NCI-H526 (cell line): Measurements from ENCODE around the gene CTNNA3.
"Not testable (repeated sequence)": the region's sequence is repeated elsewhere in the genome, so short reads cannot be mapped to it uniquely, and the experiment has no call there.

ENCODE experiments used
- DNase-seq, 2 experiments: peaks; one replicate each; lab custom pipeline; 2025; lab: John Stamatoyannopoulos, UW

The CTNNA3 gene

DNA sequence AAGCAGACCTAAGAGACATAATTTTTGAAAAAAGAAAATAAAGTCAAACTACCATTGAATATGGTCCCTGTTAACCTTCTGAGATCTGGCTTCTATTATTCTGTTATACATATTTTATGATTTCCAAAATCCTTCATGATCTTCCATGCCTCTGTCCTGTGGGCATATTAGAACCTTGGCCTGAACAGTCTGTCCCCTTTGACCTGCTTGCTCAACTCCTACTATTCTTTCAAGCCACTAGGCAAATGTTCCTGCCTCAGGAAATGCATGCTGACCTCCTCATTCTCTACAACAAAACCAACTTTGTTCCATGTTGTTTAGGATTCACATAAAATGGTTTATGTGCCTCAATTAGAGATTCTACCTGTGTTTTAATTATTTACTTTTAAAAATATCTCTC, 1315.0 kb downstream of the CTNNA3 start:
- no peak for DNase-seq

- DNase-seq: no peak
Observed at GRCh38 chr10:66378117-66378876, 1317.7 kb downstream of the CTNNA3 start.

DNA sequence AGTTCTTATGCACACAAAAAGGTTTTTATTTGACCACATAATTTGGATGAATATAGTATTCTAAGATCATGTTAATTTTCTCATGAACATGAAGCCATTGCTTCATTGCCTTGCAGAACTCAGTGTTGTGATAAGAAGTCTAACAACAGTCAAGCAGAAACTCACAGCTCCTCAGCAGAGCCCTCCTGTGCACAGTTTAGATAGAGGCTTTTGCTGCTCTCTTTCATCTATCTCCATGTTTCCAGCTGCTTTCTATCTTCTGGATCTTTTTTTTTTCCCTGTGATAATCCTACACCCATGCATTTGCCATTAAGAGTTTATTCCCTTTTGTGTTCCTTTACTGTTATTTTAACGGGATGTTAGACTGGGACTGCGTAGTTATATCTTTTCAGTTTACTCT, 1327.8 kb downstream of the CTNNA3 start:
- no peak for DNase-seq

DNA sequence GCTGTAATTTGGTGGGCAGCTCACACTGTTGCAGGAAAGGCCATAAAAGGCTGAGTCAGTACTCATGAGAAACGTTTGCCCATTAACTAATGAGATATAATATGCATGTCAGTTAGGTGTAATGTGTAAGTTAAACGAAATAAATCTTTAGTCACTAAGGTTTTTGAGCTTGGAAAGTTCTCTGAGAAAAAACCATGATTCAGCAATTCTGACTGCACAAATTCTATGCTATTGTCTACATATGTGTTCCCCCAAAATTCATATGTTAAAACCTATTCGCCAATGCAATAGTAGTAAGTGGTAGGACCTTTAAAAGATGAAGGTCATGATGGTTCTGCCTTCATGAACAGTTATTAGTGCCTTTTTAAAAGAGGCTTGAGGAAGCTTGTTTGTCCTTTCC, 1329.8 kb downstream of the CTNNA3 start:
- DNase-seq: no peak

- no peak for DNase-seq
Observed at GRCh38 chr10:66365686-66366085, 1330.3 kb downstream of the CTNNA3 start.

DNA sequence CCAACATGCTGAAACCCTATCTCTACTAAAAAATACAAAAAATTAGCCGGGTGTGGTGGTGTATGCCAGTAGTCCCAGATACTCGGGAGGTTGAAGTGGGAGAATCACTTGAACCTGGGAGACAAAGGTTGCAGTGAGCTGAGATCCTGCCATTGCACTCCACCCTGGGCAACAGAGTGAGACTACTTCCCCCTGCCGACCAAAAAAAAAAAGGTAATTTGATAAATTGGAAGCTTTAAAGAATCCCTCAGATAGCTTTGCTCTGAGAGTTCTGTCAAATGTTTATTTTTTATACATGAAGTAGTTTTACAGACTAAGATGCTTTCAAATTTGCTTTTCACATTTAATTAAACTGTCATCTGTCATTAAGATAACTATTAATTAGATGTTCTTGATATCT, 1333.5 kb downstream of the CTNNA3 start:
- no peak for DNase-seq

- DNase-seq: not testable (repeated sequence)
Observed at GRCh38 chr10:66353822-66354221, 1342.2 kb downstream of the CTNNA3 start.

DNA sequence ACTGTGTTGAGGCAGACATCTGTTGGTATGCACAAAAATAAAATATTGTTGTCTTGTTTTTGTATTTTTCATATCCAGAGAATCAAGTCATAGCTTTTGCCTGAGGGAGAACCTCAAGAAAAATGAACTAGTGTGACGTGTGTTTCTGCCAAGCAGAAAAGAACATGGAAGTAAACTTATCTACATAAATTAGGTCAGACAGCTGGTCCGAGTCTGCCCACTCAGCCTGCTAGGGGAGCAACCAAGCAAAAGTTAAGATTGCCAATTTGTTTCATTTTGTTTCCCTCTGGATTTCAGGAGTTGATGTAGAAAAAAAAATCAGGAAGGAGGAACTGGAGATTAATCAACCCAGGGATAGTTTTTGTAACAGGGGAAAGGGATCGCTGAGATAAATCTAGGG, 1342.6 kb downstream of the CTNNA3 start:
- DNase-seq: no peak

DNA sequence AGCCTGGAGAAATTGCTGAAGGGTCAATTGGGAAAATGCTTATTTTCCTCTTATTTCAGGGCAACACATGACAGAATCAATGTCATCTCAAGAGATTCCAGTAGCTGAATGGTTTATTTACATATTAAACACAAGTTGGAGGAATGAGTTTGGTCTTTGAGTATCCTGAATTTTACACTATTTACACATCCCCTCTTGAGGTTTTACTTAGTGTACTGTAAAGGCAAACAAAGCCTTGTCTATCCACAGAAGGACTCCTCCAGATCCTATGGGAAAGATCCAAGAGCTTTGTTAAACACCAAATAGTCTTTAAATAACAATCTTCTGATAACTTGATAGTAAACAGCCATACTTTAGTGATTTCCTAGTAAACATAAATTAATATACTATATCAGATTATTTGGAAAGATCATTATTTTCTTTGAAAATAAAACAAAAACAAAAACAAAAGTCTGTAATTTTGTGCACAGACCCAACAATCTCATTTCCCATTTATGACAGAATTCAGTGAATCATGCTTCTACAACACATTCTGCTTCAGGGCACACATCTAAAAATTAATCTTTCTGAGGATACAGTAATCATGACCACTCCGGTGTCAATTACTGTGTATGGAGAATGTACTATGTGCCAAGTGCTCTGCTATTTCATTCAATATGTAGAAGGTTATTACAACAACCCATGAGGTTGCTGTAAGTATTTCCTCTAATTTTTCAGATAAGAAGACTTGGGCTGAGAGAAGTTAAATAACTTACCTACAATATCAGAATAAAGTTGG, 1345.2 kb downstream of the CTNNA3 start:
- no peak for DNase-seq

DNA sequence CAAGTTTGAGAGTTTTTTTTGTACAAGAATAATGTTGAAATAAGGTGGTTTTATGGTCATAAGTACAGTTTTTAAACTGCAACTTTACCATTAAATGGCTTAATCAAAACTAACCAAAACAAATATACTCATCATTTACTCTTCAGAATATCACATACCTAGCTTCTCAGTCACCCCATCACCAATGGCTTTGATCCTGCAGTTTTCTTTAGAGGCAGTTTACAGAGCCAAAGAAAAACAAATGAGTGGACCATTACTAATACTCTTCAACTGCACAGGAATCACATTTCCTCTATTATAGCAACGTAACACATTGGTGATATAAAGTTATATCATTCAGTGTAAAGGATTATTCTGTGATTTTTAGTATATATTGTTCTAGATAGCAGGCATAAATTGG, 1346.3 kb downstream of the CTNNA3 start:
- DNase-seq: no peak

DNA sequence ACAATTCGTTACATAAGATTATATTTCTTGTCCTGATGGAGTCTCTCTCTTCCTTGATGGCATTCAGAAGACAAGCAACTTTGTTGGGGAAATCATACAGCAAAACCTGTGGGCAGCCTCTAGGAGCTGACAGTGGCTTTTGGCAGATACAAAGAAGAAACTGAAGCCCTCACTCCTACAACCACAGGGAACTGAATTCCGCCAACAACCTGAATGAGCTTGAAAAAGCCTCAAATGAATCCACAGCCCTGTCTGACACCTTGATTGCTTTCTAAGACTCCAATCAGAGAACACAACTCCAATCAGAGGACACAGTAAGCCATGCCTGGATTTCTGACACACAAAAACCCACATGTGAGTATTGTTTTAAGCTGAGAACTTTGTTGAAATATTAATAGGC, 1346.9 kb downstream of the CTNNA3 start:
- no peak for DNase-seq

DNA sequence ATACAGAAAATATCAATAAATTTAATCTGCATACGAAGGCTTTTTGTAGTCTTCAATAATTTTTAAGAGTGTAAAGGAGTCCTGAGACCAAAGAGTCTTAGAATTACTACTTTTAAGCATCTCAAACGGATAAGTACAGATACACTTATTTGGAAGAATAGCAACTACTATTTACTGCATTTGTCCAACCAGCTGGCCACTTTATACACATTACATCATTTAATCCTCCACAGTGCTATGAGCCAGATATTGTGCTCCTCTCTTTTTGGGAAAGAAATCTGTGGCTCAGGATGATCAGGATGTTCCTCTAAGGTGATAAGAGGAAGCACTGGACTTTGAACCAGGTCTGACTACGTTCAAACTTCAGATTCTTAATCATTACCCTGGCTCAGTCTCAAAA, 1358.8 kb downstream of the CTNNA3 start:
- no peak for DNase-seq

- no peak for DNase-seq
Observed at GRCh38 chr10:66336791-66337190, 1359.2 kb downstream of the CTNNA3 start.

DNA sequence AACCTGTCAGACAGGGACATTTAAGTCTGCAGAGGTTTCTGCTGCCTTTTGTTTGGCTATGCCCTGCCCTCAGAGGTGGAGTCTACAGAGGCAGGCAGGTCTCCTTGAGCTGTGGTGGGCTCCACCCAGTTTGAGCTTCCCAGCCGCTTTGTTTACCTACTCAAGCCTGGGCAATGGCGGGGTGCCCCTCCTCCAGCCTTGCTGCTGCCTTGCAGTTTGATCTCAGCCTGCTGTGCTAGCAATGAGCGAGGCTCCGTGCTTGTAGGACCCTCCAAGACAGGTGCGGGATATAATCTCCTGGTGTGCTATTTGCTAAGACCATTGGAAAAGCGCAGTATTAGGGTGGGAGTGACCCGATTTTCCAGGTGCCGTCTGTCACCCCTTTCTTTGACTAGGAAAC, 1360.2 kb downstream of the CTNNA3 start:
- DNase-seq: not testable (repeated sequence)

DNA sequence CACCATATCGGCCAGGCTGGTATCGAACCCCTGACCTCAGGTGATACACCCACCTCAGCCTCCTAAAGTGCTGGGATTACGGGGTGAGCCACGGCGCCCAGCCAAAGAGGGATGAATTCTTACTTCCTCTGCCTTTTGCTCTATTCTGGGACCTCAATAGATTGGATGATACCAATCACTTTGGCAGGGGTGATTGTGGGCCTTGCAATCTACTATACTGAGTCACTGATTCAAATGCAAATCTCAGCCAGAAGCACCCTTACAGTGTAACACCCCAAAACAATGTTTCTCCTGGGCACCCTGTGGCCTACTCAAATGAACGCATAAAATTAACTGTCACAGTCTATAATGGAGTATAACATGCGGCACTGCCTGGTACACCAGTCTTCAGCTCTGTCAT, 1366.8 kb downstream of the CTNNA3 start:
- DNase-seq: no peak

DNA sequence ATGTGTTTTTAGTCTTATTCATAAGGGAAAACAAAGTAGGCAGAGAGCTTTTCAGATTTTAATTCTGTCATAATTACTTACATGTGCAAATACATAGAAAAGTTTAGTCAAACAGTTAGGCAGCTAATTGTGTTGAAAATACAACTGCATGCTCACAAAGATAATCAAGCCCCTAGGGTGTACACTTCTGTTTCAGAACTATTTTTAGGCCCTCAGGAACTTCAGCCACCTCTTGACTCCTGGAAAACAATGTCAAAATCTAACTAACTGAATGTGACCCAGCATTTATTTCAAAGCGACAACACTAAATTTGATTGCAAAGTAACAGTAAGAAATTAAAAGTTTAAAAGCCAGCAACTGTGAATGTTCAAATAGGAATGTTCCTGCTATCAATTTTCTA, 1369.1 kb downstream of the CTNNA3 start:
- no peak for DNase-seq

GRCh38 chr10:66322777-66323176, 1373.2 kb downstream of the CTNNA3 start:
- no peak for DNase-seq

- DNase-seq: no peak
Observed at GRCh38 chr10:66321723-66322665, 1374.0 kb downstream of the CTNNA3 start.

- no peak for DNase-seq
Observed at GRCh38 chr10:66318761-66319160, 1377.2 kb downstream of the CTNNA3 start.

DNA sequence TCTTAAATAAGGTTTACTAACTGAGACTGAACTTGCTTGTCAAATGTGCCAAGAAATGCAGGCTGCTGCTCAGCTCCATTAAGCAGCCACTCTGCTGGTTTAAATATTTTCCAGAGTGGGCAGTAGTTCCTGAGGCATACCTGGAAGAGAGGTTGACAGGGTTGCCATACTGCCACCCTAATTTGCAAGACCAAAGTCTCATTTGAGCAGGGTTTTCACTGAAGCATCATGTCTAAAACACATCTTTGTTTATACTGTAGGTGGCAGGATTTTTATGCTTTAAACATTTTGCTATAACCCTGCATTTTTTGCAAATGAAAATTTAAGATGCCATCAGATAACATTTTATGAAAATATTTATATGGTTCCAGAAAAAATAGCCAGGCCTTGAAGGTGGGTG, 1388.2 kb downstream of the CTNNA3 start:
- peak in 1 of 2 experiments; percentile 0 for DNase-seq

GRCh38 chr10:66301078-66301477, 1394.9 kb downstream of the CTNNA3 start:
- no peak for DNase-seq

DNA sequence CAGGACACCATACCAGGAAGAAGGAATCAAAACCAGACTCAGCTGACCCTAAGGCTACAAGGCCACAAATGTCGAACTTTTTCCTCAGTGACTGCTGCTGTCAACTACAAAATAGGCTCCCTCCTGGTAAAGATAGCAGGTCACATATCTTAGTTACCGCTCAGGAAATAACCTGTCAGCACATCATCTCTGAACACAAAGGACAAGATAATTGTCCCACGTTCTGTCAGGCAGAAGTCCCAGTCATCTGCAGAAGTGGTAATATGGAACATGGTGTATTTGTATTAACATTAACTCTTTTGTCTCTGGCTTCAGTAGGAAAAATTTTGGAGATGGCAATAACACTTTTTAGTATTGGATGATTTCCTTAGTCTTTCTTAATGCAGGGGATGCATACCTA, 1400.4 kb downstream of the CTNNA3 start:
- DNase-seq: no peak
